ENCODE measurements around the gene PCDHA1. TPM values are rescaled to one million over a fixed set of nuclear protein-coding genes. Genes with fewer than 3 reads are reported as not detected.

PCDHA1 gene
- total and polyA plus RNA-seq, 8 donors = 0.06 to 0.14 (median 0.11) TPM; not detected in 4

DNA sequence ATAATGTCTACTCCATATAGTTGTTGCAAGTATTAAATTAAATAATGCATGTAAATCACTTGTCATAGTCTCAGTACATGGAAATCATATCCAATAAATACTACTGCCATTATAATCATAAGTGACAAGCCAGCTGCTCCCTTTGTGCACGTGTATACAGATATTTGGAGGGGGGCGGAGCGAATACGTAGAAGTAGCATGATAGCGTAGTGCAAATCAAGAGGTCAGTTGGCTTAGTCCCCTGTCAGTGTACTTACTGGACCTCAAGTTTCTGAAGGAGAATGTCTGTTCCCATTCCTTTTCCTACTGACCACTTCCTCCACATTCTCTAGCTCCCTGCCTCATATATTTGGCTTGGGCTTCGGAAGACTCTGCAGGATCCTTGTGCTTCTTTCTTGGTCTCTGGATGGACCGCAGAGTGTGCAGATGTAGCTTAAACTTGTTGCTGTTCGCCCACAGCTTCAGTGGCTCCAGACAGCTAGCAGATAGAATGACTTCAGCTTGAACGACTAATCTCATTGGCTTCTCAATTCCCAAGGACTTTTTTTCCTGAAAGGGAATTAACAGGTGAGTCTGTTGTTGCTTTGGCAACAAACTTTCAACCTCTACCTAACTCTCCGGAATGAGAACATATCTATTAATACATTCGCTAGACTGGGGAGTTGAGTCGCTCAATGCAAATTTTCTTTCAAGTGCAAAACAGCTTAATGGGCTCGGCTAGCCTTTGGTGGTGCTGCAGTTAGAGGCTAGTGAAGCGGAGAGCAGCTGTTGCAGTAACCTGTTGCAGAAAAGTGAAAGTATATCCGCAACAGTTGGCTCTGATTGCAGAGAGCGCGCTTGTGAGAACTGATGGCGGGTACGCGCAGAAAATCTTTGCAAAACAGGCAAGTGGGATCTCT is 264.9 kb downstream of the PCDHA1 start, which contains the start of gene PCDHB1:
TSS of gene PCDHB1 (plus strand) at position 753 of the 899 bp plus-strand sequence. CDS start at position 850, 97 bp downstream.
- peaks cover 0 to 58% of the 10 kb centered on the region in 2 donors for H3K27me3 ChIP-seq
- H3K9me3 ChIP-seq = peaks cover 0 to 3% of the 10 kb centered on the region in 2 donors
- H3K36me3 ChIP-seq = no peaks in the 10 kb centered on the region
- peak; percentile 87 for ATAC-seq
- peak within 1 kb of the TSS; percentile 32 to 41 for H3K4me3 ChIP-seq
- intact Hi-C loops (cut with DNase I) = no loop called here
- peak in 1 of 4 donors; percentile 5 for DNase-seq
- no peak within 1 kb of the TSS for H3K27ac ChIP-seq
- TF ChIP-seq CTCF (IDR thresholded peaks at IDR 0.05) = no peak
- H3K4me1 ChIP-seq = no peaks in the 10 kb centered on the region

DNA sequence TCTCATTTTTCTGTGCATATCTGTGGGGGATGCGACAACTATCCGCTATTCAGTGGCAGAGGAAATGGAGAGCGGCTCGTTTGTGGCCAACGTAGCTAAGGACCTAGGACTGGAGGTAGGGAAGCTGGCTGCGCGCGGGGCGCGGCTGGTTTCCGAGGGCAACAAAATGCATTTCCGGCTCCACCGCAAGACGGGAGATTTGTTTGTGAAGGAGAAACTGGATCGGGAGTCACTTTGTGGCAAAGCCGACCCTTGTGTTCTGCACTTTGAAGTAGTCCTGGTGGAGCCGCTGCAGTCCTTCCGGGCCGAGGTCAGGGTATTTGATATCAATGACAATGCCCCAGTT is 265.6 kb downstream of the PCDHA1 start:
- DNase-seq = peak in 1 of 4 donors; percentile 76

More for the DNA sequence above, 265.6 kb downstream of the PCDHA1 start:
- no peaks in the 10 kb centered on the region for H3K36me3 ChIP-seq
- H3K27me3 ChIP-seq = peaks cover 0 to 55% of the 10 kb centered on the region in 2 donors
- no peak for TF ChIP-seq CTCF (IDR thresholded peaks at IDR 0.05)
- peaks cover 0 to 3% of the 10 kb centered on the region in 2 donors for H3K9me3 ChIP-seq
- H3K4me1 ChIP-seq = no peaks in the 10 kb centered on the region
- peak; percentile 58 for ATAC-seq
- H3K4me3 ChIP-seq = peak overlapping the region; percentile 32 to 41
- no peak overlapping the region for H3K27ac ChIP-seq
- intact Hi-C loops (cut with DNase I) = no loop called here

Other genes with a start within 250 kb of the PCDHA1 start
- gene EIF4EBP3, start 238.5 kb upstream of the PCDHA1 start, total RNA-seq = 10 to 100 TPM; 10.6 to 16.8 TPM
- 10 to 100 TPM; 10.2 to 13.2 (median 12.4) TPM for gene EIF4EBP3, start 238.5 kb upstream of the PCDHA1 start, polyA plus RNA-seq (ENCODE audit: insufficient read length in 6 of 6)
- gene SRA1, start 228.7 kb upstream of the PCDHA1 start, total RNA-seq = 10 to 100 TPM; 25.1 to 33.0 TPM
- 10 to 100 TPM; 20.2 to 36.2 (median 23.1) TPM for gene SRA1, start 228.7 kb upstream of the PCDHA1 start, polyA plus RNA-seq (ENCODE audit: insufficient read length in 6 of 6)
- gene APBB3, start 221.5 kb upstream of the PCDHA1 start, total RNA-seq = 10 to 100 TPM; 19.6 to 23.2 TPM
- gene APBB3, start 221.5 kb upstream of the PCDHA1 start, polyA plus RNA-seq (ENCODE audit: insufficient read length in 6 of 6) = 10 to 100 TPM; 39.6 to 60.1 (median 50.6) TPM
- gene SLC35A4, start 221.3 kb upstream of the PCDHA1 start, total RNA-seq = 10 to 100 TPM; 78.6 to 82.8 TPM
- 10 to 100 TPM; 63.8 to 79.8 (median 73.9) TPM for gene SLC35A4, start 221.3 kb upstream of the PCDHA1 start, polyA plus RNA-seq (ENCODE audit: insufficient read length in 6 of 6)
- gene CD14, start 153.0 kb upstream of the PCDHA1 start, total RNA-seq = 100 to 1,000 TPM in 1 of 2 donors, 10 to 100 TPM in 1; 76.8 to 252 TPM
- 10 to 100 TPM; 11.1 to 21.1 (median 18.8) TPM for gene CD14, start 153.0 kb upstream of the PCDHA1 start, polyA plus RNA-seq (ENCODE audit: insufficient read length in 6 of 6)
- gene TMCO6, start 146.7 kb upstream of the PCDHA1 start, total RNA-seq = 10 to 100 TPM in 1 of 2 donors, 1 to 10 TPM in 1; 7.6 to 12.8 TPM
- 10 to 100 TPM; 18.7 to 23.1 (median 19.7) TPM for gene TMCO6, start 146.7 kb upstream of the PCDHA1 start, polyA plus RNA-seq (ENCODE audit: insufficient read length in 6 of 6)
- 10 to 100 TPM; 50.2 to 62.8 TPM for gene NDUFA2, start 138.5 kb upstream of the PCDHA1 start, total RNA-seq
- 10 to 100 TPM; 56.3 to 68.2 (median 64.1) TPM for gene NDUFA2, start 138.5 kb upstream of the PCDHA1 start, polyA plus RNA-seq (ENCODE audit: insufficient read length in 6 of 6)
- 10 to 100 TPM; 53.9 to 58.5 TPM for gene IK, start 138.3 kb upstream of the PCDHA1 start, total RNA-seq
- 100 to 1,000 TPM; 131 to 178 (median 164) TPM for gene IK, start 138.3 kb upstream of the PCDHA1 start, polyA plus RNA-seq (ENCODE audit: insufficient read length in 6 of 6)
- gene WDR55, start 121.2 kb upstream of the PCDHA1 start, total RNA-seq = 10 to 100 TPM; 21.0 to 26.5 TPM
- 10 to 100 TPM; 17.8 to 24.0 (median 20.7) TPM for gene WDR55, start 121.2 kb upstream of the PCDHA1 start, polyA plus RNA-seq (ENCODE audit: insufficient read length in 6 of 6)
- under 1 TPM; 0.41 to 0.71 TPM for gene DND1, start 112.6 kb upstream of the PCDHA1 start, total RNA-seq
- 1 to 10 TPM in 2 of 6 donors, under 1 TPM in 2, not detected in 2; 0.36 to 1.3 (median 0.80) TPM for gene DND1, start 112.6 kb upstream of the PCDHA1 start, polyA plus RNA-seq (ENCODE audit: insufficient read length in 6 of 6)
- gene HARS1, start 94.8 kb upstream of the PCDHA1 start, total RNA-seq = 10 to 100 TPM; 36.2 to 50.4 TPM
- 10 to 100 TPM; 70.5 to 82.8 (median 74.3) TPM for gene HARS1, start 94.8 kb upstream of the PCDHA1 start, polyA plus RNA-seq (ENCODE audit: insufficient read length in 6 of 6)
- 10 to 100 TPM; 23.4 to 25.2 TPM for gene HARS2, start 94.7 kb upstream of the PCDHA1 start, total RNA-seq
- gene HARS2, start 94.7 kb upstream of the PCDHA1 start, polyA plus RNA-seq (ENCODE audit: insufficient read length in 6 of 6) = 10 to 100 TPM; 46.4 to 57.4 (median 51.2) TPM
- 10 to 100 TPM; 40.6 to 43.8 TPM for gene ZMAT2, start 85.7 kb upstream of the PCDHA1 start, total RNA-seq
- 100 to 1,000 TPM in 5 of 6 donors, 10 to 100 TPM in 1; 97.8 to 133 (median 118) TPM for gene ZMAT2, start 85.7 kb upstream of the PCDHA1 start, polyA plus RNA-seq (ENCODE audit: insufficient read length in 6 of 6)
- gene PCDHA2, start 8.7 kb downstream of the PCDHA1 start, total RNA-seq = under 1 TPM; 0.18 to 0.52 TPM
- under 1 TPM; 0.15 to 0.46 (median 0.35) TPM for gene PCDHA2, start 8.7 kb downstream of the PCDHA1 start, polyA plus RNA-seq (ENCODE audit: insufficient read length in 6 of 6)
- gene PCDHA3, start 14.9 kb downstream of the PCDHA1 start, total RNA-seq = under 1 TPM; 0.50 to 0.73 TPM
- under 1 TPM; 0.21 to 0.46 (median 0.40) TPM for gene PCDHA3, start 14.9 kb downstream of the PCDHA1 start, polyA plus RNA-seq (ENCODE audit: insufficient read length in 6 of 6)
- gene PCDHA4, start 20.9 kb downstream of the PCDHA1 start, total RNA-seq = under 1 TPM; 0.65 to 0.79 TPM
- under 1 TPM; 0.20 to 0.70 (median 0.46) TPM for gene PCDHA4, start 20.9 kb downstream of the PCDHA1 start, polyA plus RNA-seq (ENCODE audit: insufficient read length in 6 of 6)
- under 1 TPM; 0.37 to 0.64 TPM for gene PCDHA5, start 35.5 kb downstream of the PCDHA1 start, total RNA-seq
- gene PCDHA5, start 35.5 kb downstream of the PCDHA1 start, polyA plus RNA-seq (ENCODE audit: insufficient read length in 6 of 6) = under 1 TPM; 0.06 to 0.17 (median 0.08) TPM
- 1 to 10 TPM in 1 of 2 donors, under 1 TPM in 1; 0.76 to 1.8 TPM for gene PCDHA6, start 41.8 kb downstream of the PCDHA1 start, total RNA-seq
- gene PCDHA6, start 41.8 kb downstream of the PCDHA1 start, polyA plus RNA-seq (ENCODE audit: insufficient read length in 6 of 6) = under 1 TPM; 0.34 to 0.90 (median 0.46) TPM
- gene PCDHA7, start 48.1 kb downstream of the PCDHA1 start, total RNA-seq = under 1 TPM; 0.52 to 0.87 TPM
- gene PCDHA7, start 48.1 kb downstream of the PCDHA1 start, polyA plus RNA-seq (ENCODE audit: insufficient read length in 6 of 6) = under 1 TPM; 0.10 to 0.66 (median 0.49) TPM
- under 1 TPM in 1 of 2 donors, not detected in 1; 0.21 TPM for gene PCDHA8, start 55.0 kb downstream of the PCDHA1 start, total RNA-seq
- under 1 TPM; 0.05 to 0.16 (median 0.12) TPM for gene PCDHA8, start 55.0 kb downstream of the PCDHA1 start, polyA plus RNA-seq (ENCODE audit: insufficient read length in 6 of 6)
- gene PCDHA9, start 62.2 kb downstream of the PCDHA1 start, total RNA-seq = under 1 TPM in 1 of 2 donors, not detected in 1; 0.20 TPM
- under 1 TPM; 0.03 to 0.11 (median 0.06) TPM for gene PCDHA9, start 62.2 kb downstream of the PCDHA1 start, polyA plus RNA-seq (ENCODE audit: insufficient read length in 6 of 6)
- 1 to 10 TPM in 1 of 2 donors, under 1 TPM in 1; 0.47 to 1.7 TPM for gene PCDHA10, start 69.8 kb downstream of the PCDHA1 start, total RNA-seq
- under 1 TPM; 0.14 to 0.65 (median 0.39) TPM for gene PCDHA10, start 69.8 kb downstream of the PCDHA1 start, polyA plus RNA-seq (ENCODE audit: insufficient read length in 6 of 6)
- gene PCDHA11, start 82.8 kb downstream of the PCDHA1 start, total RNA-seq = 1 to 10 TPM; 1.4 to 1.5 TPM
- under 1 TPM; 0.15 to 0.53 (median 0.27) TPM for gene PCDHA11, start 82.8 kb downstream of the PCDHA1 start, polyA plus RNA-seq (ENCODE audit: insufficient read length in 6 of 6)
- gene PCDHA12, start 89.2 kb downstream of the PCDHA1 start, total RNA-seq = 1 to 10 TPM; 3.6 to 7.4 TPM
- gene PCDHA12, start 89.2 kb downstream of the PCDHA1 start, polyA plus RNA-seq (ENCODE audit: insufficient read length in 6 of 6) = under 1 TPM in 5 of 6 donors, not detected in 1; 0.03 to 0.09 (median 0.06) TPM
- 1 to 10 TPM; 1.5 to 1.7 TPM for gene PCDHA13, start 96.0 kb downstream of the PCDHA1 start, total RNA-seq
- under 1 TPM; 0.09 to 0.38 (median 0.26) TPM for gene PCDHA13, start 96.0 kb downstream of the PCDHA1 start, polyA plus RNA-seq (ENCODE audit: insufficient read length in 6 of 6)
- gene PCDHAC1, start 140.2 kb downstream of the PCDHA1 start, total RNA-seq = 1 to 10 TPM; 6.7 to 8.3 TPM
- under 1 TPM; 0.26 to 0.53 (median 0.32) TPM for gene PCDHAC1, start 140.2 kb downstream of the PCDHA1 start, polyA plus RNA-seq (ENCODE audit: insufficient read length in 6 of 6)
- gene PCDHAC2, start 180.3 kb downstream of the PCDHA1 start, total RNA-seq = 10 to 100 TPM in 1 of 2 donors, 1 to 10 TPM in 1; 9.9 to 12.6 TPM
- 1 to 10 TPM; 2.8 to 4.5 (median 3.1) TPM for gene PCDHAC2, start 180.3 kb downstream of the PCDHA1 start, polyA plus RNA-seq (ENCODE audit: insufficient read length in 6 of 6)

All from left lung (tissue), 10 donors.